Hematopoietic multipotent progenitor cell (in vitro differentiated cells): Measurements from ENCODE around the gene UNKL. TPM values are rescaled to one million over a fixed set of nuclear protein-coding genes. Genes with fewer than 3 reads are reported as not detected.
"Not testable (repeated sequence)": the region's sequence is repeated elsewhere in the genome, so short reads cannot be mapped to it uniquely, and the experiment has no call there.

Experiments used
- DNase-seq, 3 donors: peaks; one replicate each; pipeline ENCODE4 v3.0.0-alpha.2; 2011 to 2015; ENCODE audit warnings: low read depth in 2 of 3, low spot score in 2 of 3
- total RNA-seq: library from RNA; depleted of rRNA; stranded (reverse); fragments of >200 nt; gene quantifications from one replicate; pipeline ENCODE4 v1.2.3, GENCODE V29; 2012

Gene UNKL
- total RNA-seq, 1 donor, result 45.5 TPM

DNA sequence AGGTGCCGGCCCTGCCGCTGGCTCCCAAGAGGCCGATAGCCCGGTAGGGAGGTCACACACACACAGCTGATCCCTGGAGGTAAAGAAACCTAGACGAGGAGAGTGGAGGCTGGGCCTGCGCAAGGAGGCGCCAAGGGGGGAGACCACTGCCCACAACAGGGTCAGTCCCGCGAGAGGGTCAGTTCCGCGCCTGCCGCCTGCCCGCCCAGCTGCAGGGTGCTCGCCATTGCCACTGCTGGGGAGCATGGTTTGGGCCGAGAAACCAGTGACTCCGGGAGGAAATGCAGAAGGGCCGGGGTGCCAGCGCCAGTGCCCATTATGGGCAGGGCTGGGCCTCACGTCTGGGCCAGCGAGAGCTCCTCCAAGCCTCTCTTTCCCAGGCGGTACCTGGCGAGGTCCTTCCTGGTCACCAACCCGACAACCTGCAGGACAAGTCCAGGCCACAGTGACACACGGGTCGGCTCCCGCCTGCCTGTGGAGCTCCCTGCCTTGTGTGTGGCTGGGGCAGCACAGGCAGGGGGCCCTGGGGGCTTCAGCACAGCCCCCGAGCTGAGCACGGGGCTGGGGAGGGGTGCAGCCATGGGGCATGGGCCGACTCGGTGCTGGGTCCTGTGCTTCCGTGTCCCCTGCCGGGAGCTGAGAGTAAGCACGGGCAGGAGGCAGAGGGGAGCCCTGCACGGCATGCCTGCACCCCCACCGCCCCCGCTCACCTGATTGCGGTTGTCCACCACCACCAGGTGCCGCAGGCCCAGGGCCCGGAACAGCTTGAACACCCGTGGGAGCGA, 32.0 kb upstream of the UNKL start:
- no peak for DNase-seq

DNA sequence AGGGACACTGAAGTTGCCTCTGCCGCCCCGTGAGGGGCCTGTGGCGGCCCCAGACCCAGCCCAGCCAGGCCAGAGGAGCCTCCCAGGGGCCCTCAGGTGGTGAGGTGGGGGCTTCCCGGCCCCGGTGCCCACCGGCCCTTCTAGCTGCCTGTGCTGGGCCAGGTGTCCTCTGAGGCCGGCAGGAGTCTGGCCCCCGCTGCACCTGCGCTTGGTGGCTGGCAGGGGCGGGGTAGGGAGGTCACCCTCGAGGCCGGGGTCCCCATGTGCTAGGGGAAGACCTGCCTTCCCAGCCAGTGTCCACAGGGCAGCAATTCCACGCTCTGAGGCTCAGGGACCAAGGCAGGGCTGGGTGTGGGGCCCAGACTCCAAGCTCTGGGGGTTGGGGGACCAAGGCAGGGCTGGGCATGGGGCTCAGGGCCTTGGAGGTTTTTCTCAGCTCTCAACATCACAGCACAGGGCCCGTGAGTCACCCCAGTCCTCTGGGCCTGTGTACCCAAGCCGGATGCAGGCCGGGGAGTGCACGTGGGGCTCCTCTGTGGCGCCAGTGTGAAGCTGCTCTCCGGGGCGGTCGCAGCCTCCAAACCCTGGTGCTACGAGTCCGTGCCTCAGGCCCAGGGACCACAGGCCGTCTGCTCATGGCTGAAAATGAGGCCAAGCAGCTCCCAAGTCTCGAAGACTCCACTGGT, 31.2 kb upstream of the UNKL start:
- no peak for DNase-seq

DNA sequence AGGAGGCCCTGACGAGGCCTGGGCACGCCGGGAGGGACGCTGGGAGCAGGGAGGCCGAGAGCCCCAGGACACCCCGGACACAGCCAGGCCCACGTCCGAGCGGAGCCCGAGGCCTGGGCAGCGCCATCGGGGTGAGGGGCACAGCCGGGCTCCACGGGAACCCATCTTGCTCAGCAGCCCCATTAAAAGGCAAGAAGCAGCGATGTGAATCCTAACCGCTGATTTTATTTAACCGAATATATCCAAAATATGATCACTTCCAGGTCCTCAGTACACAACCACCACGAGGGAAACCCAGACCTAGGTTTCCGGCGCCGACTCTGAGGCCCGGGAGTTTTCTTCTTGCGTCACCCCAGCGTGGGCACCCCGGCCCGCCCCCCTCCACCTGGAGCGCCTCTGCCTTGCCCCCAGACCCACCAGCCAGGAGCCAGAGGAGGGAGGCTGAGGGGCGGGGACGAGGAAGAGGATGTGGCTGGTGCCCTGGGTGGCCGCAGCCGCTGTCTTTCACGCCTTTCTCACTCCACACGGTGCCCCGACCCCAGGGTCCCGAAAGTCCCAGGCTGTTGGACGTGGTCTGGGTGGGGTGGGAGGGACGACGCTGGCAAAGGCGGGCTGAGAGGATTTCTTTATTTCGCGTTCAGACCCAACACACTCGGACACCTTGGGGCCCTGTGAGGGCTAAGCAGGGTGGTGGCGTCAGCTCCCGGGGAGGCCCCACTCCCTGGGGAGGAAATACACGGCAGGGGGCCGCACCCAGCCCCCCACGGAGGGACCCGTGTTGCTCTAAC, 30.4 kb upstream of the UNKL start:
- DNase-seq, result no peak

DNA sequence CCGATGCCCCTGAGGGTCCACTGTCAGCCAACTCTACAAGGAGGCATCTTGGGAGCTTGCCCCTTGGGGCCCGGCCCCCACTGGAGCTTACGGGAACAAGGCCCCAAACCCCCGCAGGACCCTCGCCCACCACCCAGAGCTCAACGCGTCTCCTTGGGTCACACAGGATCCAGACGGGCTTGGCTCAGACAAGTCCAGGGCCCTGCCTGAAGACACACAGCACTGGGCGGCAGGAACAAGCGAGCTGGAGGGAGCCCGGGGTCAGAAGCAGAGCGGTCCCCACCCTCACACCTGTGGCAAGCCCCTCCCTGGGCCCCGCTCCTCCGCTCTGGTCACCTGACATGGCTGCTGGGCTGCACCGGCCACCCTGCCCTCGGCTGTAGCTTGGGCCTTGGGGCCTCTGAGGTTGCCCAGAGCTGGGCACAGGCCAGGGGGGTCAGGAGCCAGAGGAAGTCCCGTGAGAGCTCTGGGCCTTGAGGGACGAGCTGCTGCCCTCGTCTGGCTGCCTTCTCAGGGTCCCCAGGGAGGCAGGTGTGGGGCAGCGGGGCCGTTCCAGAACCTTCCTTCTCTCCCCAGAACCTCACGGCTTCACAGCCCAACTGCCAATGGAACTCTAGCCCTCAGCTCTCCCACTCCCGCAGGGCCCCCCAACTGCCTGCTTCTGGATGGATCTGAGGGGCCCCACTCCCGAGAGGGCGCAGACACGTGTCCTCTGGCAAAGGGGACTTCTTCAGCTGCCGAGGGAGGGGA, 29.7 kb upstream of the UNKL start, which contains the start of gene CCDC154:
CCDC154 (minus strand) TSS at position 577 of the 750 bp plus-strand sequence; CDS start at position 343, 234 bp downstream.
- no peak for DNase-seq

DNA sequence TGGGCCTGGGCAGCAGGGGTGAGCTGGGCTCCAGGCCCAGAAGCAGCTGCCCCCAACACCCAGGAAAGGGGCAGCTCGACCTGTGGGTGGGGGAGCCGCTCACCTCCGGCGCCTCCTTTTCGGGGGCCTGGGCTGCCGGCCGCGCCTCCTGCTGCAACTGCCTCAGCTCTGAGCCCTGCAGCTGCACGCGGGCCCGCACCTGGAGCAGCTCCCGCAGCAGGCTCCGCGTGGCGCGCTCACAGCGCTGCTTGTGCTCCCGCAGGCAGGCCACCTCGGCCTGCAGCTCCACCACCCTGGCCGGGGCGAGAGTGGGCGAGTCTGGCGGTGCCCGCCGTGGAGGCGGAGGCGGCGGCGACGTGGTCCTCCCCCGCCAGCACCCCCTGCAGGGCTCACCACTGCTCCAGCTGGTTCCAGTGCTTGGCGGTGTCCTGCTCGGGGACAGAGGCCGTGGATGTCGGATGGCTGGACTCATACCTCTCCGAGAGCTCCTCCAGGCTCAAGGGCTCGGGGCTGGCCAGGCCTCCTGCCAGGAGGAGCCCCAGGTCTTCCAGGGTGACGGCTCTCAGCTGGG, 29.0 kb upstream of the UNKL start:
- DNase-seq, result no peak

DNA sequence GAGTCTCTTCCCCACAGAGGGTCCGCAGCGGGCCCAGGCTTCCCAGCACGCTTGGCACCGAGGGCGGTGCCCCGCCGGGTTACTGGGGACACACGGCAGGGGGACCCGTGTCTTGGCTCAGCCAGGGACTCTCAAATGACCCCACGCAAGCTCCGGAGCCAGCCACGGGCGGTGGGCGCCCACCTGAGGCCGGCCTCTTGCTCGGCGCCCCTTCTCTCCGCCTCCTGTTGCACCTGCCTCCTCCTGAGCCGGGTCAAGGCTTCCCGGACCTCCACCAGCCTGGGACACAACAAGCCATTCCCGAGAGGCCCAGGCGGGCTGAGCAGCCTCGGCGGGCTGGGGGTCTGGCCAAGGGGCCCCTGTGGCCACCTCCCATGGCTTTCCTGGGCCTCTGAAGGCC, 28.2 kb upstream of the UNKL start:
- DNase-seq, result no peak

DNA sequence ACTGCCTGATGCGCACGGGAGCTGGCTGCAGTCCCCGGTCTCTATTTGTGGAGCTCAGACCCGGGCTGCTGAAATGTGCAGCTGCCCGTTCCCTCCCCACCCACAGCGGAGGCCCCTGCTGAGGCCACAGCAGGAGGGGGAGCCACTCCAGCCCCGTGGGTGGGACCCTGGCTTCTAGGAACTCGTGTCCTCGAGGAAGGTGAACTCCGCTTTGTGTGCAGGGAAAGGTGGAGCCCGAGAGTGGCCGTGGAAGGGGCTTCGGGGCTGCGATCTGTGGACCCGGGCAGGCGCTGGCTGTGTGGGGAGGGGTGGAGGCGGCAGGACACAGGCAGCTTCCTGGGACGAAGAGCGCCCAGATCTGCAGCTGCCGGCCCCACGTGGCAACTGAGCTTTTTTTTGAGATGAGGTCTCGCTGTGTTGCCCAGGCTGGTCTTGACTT, 26.9 kb upstream of the UNKL start:
- DNase-seq, result no peak

DNA sequence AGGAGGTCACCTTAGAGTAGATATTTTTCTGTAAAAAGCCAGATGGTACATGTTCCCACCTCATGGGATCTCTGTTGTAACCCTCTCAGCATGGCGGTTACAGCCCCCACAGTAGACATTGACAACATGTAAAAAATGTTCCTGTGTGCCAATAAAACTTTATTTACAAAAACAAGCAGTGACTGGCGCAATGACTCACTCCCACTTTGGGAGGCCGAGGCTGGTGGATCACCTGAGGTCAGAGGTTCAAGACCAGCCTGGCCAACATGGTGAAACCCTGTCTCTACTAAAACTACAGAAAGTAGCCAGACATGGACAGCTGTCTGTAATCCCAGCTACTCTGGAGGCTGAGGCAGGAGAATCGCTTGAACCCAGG, 25.2 kb upstream of the UNKL start:
- DNase-seq, result not testable (repeated sequence)

DNA sequence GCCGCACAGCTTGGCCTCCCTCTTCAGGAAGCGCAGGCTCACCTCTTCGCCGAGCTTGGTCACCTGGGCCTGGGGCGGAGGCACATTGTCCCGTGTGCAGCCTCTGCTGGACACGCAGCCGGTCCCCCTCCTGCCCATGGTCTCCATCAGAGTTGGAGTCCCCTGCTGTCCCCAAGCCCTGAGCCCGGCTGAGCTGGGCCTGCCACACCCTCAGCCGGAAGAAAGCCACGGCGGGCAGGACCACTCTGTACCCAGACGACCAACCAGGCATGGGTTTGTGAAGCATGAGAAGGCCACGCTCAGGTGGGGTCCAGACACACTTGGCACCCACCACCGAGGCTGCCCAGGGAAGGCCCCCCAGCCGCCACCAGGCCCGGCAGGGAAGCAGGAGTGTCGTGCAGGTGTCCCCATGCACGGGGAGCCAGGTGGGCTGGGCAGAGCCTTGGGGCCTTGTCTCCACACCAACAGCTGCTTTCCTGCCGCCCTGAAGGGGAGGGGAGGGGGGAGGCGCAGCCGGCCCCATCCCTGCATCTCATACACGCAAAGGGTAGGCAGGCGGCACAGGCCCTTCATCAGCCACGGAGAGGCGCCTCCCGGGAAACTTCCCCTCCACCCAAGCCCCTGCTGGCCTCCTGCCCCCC, 24.7 kb upstream of the UNKL start:
- DNase-seq, result no peak

DNA sequence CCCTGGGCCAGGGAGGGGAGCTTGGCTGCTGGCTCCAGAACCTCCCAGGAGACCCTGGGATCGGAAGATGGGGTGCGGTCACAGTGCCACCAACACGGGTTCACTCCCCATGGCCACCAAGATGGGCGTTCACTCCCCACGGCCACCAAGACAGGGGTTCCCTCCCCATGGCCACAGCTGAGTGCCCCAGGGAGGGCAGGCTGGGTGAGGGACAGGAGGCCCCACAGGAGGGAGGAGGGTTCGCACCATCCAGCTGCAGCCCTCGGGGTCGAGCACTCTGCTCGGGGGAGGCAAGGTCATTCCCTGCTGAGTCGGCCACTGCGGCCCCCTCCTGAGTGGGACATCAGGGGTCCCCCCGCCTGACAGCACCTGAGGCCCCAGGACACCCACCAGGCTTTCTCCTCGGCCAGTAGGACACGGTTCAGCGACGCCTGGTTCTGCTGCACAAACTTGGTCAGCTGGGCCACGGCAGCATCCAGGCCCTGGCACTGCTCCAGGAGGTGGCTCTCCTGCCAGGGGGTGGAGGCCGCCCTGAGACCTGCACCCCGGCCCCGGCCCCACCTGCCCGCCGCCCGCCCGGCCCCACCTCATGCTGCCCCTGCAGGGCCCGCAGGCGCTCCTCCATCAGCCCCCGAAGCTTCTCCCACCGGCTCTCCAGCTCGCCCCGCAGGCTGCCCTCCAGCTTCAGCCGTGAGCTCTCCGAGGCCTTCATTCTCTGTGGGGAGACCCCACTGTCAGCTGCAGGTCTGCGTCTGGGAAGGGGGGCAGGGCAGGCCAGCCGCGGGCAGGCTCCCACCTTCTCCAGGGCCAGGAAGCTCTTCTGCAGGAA, 23.9 kb upstream of the UNKL start:
- no peak for DNase-seq

DNA sequence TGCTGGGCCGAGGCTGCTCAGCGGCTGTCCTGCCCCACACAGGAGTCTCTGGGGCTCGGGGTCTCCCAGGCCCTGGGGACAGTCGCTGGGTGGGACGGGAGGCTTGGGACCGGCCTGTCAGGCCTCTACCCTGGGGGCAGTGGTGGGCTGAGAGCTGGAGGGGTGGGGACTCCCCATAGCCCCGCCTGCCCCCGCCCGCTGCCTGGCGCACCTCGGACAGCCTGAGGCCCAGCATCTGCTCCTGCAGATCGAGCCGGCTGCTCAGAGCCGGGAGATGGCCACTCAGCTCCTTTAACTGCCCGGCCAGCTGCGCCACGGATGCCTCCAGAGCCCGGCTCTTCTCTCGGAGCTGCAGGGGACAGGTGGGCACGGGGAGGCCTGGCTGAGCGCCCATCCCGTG, 23.1 kb upstream of the UNKL start:
- DNase-seq, result no peak

DNA sequence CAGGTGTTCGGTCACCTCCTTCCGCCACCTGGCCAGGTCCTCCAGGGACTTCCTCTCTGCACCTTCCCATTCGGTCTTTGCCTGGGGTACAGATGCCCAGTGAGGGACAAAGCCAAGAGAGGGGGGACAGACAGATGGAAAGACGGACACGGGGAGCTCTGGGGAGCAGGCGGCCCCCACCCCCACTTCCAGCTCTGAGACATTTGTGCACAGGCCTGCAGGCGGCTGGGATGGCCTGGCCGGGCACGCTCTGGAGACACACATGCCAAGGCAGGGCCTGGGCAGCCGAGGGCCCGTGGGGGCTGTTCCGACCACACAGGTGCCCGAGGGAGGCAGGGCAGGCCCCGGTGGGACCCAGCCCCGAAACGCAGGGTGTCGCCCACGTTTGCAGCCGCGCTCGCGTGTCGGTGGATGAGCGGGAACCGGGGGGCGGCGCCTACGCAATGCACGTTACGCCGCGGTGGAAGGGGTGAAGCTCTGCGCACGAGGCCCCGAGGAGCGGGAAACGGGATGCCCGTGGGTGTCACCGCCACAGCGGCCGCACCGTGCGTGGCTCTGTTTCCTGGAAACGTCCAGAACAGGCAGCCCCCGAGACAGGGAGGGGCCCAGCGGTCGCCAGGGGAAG, 22.3 kb upstream of the UNKL start:
- DNase-seq, result no peak

DNA sequence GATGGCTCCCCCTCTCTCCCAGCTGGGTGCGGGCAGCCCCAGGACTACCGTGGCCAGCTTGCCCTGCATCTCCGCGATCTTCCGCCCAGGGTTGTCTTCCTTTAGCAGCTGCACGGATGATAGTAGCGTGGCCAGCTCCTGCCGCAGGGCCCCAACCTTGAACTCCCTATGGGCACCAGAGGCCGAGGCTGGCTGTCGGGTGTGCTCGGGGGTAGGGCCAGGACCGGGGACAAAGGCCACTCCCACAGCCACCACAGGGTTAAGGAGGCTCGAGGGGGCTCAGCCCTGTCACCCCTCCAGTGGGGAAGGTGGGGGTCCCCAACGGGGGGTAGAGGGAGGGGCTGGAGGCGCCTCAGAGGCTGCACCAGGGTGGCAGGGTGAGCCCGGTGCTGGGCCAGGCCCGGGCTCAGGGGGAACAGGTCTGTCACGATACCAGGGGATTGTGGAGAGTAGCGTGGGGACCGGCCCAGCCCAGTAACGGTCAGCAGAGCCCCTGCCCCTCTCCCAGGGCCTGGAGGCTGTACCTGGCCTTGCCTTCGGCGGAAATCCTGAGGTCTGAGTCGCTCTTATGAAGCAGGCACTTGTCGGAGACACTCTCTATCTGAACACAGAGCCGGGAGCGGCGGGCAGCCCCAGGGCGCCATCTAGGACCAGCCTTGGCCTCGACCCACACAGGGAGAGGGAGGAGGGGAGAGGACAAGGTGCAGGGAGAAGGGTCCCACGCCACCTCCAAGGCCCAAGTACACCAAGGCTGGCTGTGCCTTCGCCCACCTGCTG, 21.6 kb upstream of the UNKL start:
- no peak for DNase-seq

DNA sequence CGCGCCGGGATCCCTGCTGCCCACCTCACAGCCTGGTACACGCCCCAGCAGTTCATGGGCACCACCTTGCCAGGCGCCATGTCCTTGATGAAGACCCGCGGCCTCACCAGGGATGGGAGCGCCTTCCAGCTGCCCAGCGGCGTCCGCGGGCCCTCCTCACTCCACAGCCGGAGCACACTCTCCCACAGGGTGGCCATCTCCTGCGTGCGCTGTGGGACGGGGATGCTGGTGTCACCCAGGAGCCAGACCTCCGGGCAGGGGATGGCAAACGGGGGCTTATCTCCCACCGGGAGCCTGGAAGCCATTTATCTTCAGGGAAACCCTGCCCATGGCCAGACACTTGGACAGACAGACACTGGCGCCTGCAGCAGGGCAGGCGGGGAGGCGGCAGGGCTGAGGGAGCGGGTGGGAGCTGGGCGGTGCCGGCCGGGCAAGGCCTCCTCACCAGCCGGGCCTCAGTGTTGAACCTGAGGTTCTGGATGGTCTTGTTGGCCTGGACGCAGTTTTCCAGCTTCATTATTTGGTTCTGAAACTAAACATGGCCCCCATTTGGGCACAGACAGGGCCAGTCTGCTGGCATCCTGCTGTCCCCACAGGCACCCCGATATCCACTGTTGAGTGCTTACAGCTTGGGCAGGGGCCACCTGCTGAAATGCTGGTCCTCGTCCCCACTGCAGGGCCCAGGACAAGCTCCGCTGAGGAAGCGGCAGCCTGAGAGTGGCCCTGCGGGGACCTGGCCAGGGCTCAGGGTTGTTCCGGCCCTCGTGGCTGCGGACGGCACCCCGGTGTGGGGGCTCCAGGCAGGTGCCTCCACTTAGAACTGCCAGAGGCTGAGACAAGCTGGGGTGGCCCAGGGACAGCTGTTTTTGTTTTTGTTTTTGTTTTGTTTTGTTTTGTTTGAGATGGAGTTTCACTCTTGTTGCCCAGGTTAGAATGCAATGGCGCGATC, 20.4 kb upstream of the UNKL start:
- DNase-seq, result no peak

DNA sequence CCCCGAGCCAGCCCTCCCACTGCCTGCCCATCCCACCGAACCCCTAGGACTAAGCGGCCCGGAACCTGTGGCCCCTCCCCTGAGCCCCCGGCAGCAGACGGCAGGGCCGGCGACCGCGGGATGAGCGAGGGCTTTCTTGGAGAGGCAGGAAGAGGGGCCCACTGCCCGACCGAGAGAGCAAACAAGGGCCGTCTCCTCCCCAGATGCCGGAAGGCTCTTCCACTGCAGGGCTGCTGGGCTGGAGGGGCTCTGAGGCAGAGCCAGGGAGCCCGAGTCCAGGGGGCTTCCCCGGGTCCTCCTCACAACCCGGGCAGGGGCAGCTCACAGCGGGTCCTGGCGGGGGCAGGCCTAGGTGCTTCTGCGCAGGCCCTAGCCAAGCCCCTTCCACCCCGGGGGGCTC, 19.3 kb upstream of the UNKL start:
- DNase-seq, result no peak

DNA sequence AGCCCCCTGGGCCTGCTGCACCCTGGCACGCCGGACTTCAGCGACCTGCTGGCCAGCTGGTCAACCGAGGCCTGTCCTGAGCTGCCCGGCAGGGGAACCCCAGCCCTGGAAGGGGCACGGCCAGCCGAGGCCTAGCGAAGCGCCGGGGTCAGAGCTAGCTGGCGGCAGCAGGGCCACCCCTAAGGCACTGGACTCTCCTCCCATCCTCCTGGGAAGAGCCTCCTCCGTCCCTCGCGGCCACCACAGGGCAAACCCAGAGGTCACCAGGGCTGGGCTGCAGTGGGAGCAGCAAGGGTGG, 18.7 kb upstream of the UNKL start:
- no peak for DNase-seq
